A549 treated with RU486 at 1 μM for 4 hours (cell line): ENCODE results near the gene CAMP. TPM values are rescaled to one million over a fixed set of nuclear protein-coding genes. Genes with fewer than 3 reads are reported as not detected.

Source experiments
- total RNA-seq: library from RNA; stranded (reverse); fragments of 200-300 nt; extraction: Qiagen RNA extraction; gene quantifications from 5 replicates; pipeline ENCODE4 v1.2.3, GENCODE V29; 2022; ENCODE audit warnings: low read depth

The CAMP gene, protein sequence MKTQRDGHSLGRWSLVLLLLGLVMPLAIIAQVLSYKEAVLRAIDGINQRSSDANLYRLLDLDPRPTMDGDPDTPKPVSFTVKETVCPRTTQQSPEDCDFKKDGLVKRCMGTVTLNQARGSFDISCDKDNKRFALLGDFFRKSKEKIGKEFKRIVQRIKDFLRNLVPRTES
- not detected in 5 replicates for total RNA-seq

GRCh38 chr3:48222616-48223513, at the start of gene CAMP:
CAMP (plus strand) TSS chr3:48223495; CDS start chr3:48223512, 17 bp downstream.

DNA sequence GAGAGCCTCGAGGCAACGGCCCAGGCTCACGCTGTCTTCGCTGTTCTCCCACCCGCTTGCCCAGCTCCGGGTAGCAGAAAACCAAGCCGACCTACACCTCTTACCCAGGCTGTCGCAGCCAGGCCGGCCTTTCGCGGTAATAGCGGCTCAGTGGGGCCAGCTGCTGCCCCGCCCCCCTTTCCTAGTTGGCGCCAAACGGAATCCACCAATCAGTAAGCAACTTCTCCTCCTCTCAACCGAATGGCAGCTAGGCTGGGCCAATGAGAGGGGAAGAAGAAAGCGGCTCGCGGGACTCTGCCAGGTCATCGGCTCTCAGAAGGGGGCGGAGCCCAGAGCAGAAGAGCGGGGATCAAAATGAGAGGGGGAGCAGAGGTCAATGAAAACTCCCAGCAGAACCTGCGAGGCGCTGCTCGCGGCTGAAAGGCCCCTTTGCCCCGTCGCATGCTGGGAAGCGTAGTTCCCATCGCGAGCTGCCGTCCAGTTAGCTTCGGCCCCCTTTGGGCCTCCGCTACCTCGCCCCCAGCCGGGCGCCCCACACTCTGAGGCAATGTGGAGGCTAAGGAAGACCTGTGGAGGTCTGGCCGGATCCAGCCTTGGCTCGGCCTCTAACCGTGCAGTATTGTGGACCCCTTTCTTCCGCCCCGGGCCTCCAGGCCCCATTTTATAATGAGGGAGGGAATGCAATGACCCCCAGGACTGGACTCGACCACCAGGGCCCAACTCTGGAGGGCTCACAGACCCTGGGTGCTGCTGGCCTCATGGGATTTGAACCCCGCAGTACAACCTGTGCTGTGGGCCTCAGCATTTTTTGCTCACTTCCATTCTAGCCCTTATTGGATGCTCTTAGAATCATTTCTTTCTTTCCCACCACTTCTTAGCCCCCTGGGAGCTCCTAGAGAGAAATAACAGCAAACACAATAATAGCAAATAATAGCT, 34.8 kb upstream of the CAMP start, which contains the start of gene CDC25A:
CDC25A (minus strand) TSS at position 152 of the 936 bp plus-strand sequence. CDS start 470 bp downstream, outside the sequence.

Other genes starting within 250 kb of the CAMP start
- gene MAP4, start 207.1 kb upstream of the CAMP start, total RNA-seq: 90.6 to 109 TPM (median 98.9 TPM) in 5 replicates
- 10.1 to 12.3 TPM (median 11.0 TPM) in 5 replicates for gene CDC25A, start 35.1 kb upstream of the CAMP start, total RNA-seq
- gene ZNF589, start 17.6 kb downstream of the CAMP start, total RNA-seq: 2.5 to 2.7 TPM (median 2.5 TPM) in 5 replicates
- gene NME6, start 77.9 kb downstream of the CAMP start, total RNA-seq: 22.7 to 28.0 TPM (median 23.1 TPM) in 5 replicates
- gene SPINK8, start 110.2 kb downstream of the CAMP start, total RNA-seq: not detected in 5 replicates
- not detected in 5 replicates for gene FBXW12, start 148.7 kb downstream of the CAMP start, total RNA-seq
- gene PLXNB1, start 206.6 kb downstream of the CAMP start, total RNA-seq: 10.5 to 16.6 TPM (median 13.2 TPM) in 5 replicates
- 23.5 to 28.7 TPM (median 25.3 TPM) in 5 replicates for gene CCDC51, start 216.6 kb downstream of the CAMP start, total RNA-seq
- gene TMA7, start 216.8 kb downstream of the CAMP start, total RNA-seq: 279 to 403 TPM (median 326 TPM) in 5 replicates
- gene ATRIP, start 223.2 kb downstream of the CAMP start, total RNA-seq: 7.2 to 9.3 TPM (median 8.8 TPM) in 5 replicates